ENCODE results near the gene PRR16. TPM values are rescaled to one million over a fixed set of nuclear protein-coding genes. Genes with fewer than 3 reads are reported as not detected.

Gene PRR16
- total RNA-seq, 1 experiment from 2014 or later, result not detected

GRCh38 chr5:120509053-120509452 is 45.0 kb downstream of the PRR16 start:
- Histone ChIP-seq H3K4me1 (ENCODE audit: insufficient read depth, low read length, poor library complexity, severe bottlenecking) (no peaks in the 10 kb centered on the region), H3K27me3 (replicated peaks; ENCODE audit: insufficient read depth, low read depth, low read length, poor library complexity) (no peaks in the 10 kb centered on the region), H3K9me3 (ENCODE audit: low read depth, low read length, poor library complexity, severe bottlenecking) (no peaks in the 10 kb centered on the region), H3K27ac (ENCODE audit: low read depth, low read length, poor library complexity, severe bottlenecking) (no peak overlapping the region), H3K4me3 (ENCODE audit: low read depth, low read length, poor library complexity, severe bottlenecking) (no peak overlapping the region), H3K36me3 (ENCODE audit: insufficient read depth, low read length, poor library complexity, severe bottlenecking) (no peaks in the 10 kb centered on the region)
- no TSS peak for BruUV-seq (replicated peaks)
- TF ChIP-seq EZH2 (IDR thresholded peaks at IDR 0.05; ENCODE audit: borderline replicate concordance, low read depth, low read length, poor library complexity, severe bottlenecking), result no peak
- no peak for TF ChIP-seq CTCF (conservative IDR thresholded peaks at IDR 0.05; ENCODE audit: low read depth, low read length)
- intact Hi-C loops (cut with micrococcal nuclease; ENCODE audit: unreplicated experiment), result no loop called here
- CTCF ChIA-PET, result no interaction called here
- POLR2A ChIA-PET (ENCODE audit: low non-redundant PET), result no interaction called here
- no peak for DNase-seq (ENCODE audit: low spot score)

- no TSS peak for BruUV-seq (replicated peaks)
- TF ChIP-seq EZH2 (IDR thresholded peaks at IDR 0.05; ENCODE audit: borderline replicate concordance, low read depth, low read length, poor library complexity, severe bottlenecking) (no peak), CTCF (conservative IDR thresholded peaks at IDR 0.05; ENCODE audit: low read depth, low read length) (no peak)
- intact Hi-C loops (cut with micrococcal nuclease; ENCODE audit: unreplicated experiment), result no loop called here
- Histone ChIP-seq H3K9me3 (ENCODE audit: low read depth, low read length, poor library complexity, severe bottlenecking) (no peaks in the 10 kb centered on the region), H3K4me1 (ENCODE audit: insufficient read depth, low read length, poor library complexity, severe bottlenecking) (no peaks in the 10 kb centered on the region), H3K27me3 (replicated peaks; ENCODE audit: insufficient read depth, low read depth, low read length, poor library complexity) (no peaks in the 10 kb centered on the region), H3K4me3 (ENCODE audit: low read depth, low read length, poor library complexity, severe bottlenecking) (no peak overlapping the region), H3K36me3 (ENCODE audit: insufficient read depth, low read length, poor library complexity, severe bottlenecking) (no peaks in the 10 kb centered on the region), H3K27ac (ENCODE audit: low read depth, low read length, poor library complexity, severe bottlenecking) (no peak overlapping the region)
- ChIA-PET CTCF (no interaction called here), POLR2A (ENCODE audit: low non-redundant PET) (no interaction called here)
- DNase-seq (ENCODE audit: low spot score), result no peak
These were observed 46.1 kb downstream of the PRR16 start for GRCh38 chr5:120510098-120510637.

GRCh38 chr5:120510994-120511686 is 47.0 kb downstream of the PRR16 start:
- CTCF ChIA-PET, result no interaction called here
- intact Hi-C loops (cut with micrococcal nuclease; ENCODE audit: unreplicated experiment), result no loop called here
- DNase-seq (ENCODE audit: low spot score), result no peak
- H3K4me1 ChIP-seq (ENCODE audit: insufficient read depth, low read length, poor library complexity, severe bottlenecking), result no peaks in the 10 kb centered on the region
- H3K27ac ChIP-seq (ENCODE audit: low read depth, low read length, poor library complexity, severe bottlenecking), result no peak overlapping the region
- no peak overlapping the region for H3K4me3 ChIP-seq (ENCODE audit: low read depth, low read length, poor library complexity, severe bottlenecking)
- no peaks in the 10 kb centered on the region for H3K36me3 ChIP-seq (ENCODE audit: insufficient read depth, low read length, poor library complexity, severe bottlenecking)
- no peaks in the 10 kb centered on the region for H3K27me3 ChIP-seq (replicated peaks; ENCODE audit: insufficient read depth, low read depth, low read length, poor library complexity)
- POLR2A ChIA-PET (ENCODE audit: low non-redundant PET), result no interaction called here
- no TSS peak for BruUV-seq (replicated peaks)
- no peaks in the 10 kb centered on the region for H3K9me3 ChIP-seq (ENCODE audit: low read depth, low read length, poor library complexity, severe bottlenecking)
- TF ChIP-seq EZH2 (IDR thresholded peaks at IDR 0.05; ENCODE audit: borderline replicate concordance, low read depth, low read length, poor library complexity, severe bottlenecking), result no peak
- TF ChIP-seq CTCF (conservative IDR thresholded peaks at IDR 0.05; ENCODE audit: low read depth, low read length), result no peak
